Measurements from ENCODE around the gene SOWAHA. TPM values are rescaled to one million over a fixed set of nuclear protein-coding genes. Genes with fewer than 3 reads are reported as not detected.
A peak's percentile ranks its signal among the peaks of the same experiment; 100 is the strongest.

SOWAHA gene
- total and polyA plus RNA-seq, 10 of the 15 experiments (the other 5 are each of a cell fraction or from before 2014, with no cell fraction given) = 0.02 to 0.37 (median 0.05) TPM; not detected in 4

- H3K79me2 ChIP-seq (ENCODE audit: control insufficient read depth, insufficient read depth, low read length) = peaks cover 9% of the 10 kb centered on the region
- ChIA-PET RAD21 (ENCODE audit: unreplicated experiment) (interaction anchor here (0.7 to 2.0 kb wide), 3 partner anchors 44 to 249 kb away, joined by 3 to 10 read pairs (median 6); no protein-coding TSS in a partner anchor), SMC1A (ENCODE audit: uncharacterized antibody, unreplicated experiment) (interaction anchor here (1.0 to 7.5 kb wide), 10 partner anchors 8 to 114 kb away, joined by 3 to 88 read pairs (median 3); partner anchors contain the start of gene CCNI2), CTCF (interaction anchor here (0.8 to 3.5 kb wide), 6 partner anchors 21 to 45 kb away, joined by 3 to 15 read pairs (median 4); no protein-coding TSS in a partner anchor), POLR2A (interaction anchor here (1.1 to 7.2 kb wide), 2 partner anchors 23 to 86 kb away, joined by 3 to 56 read pairs; no protein-coding TSS in a partner anchor)
- no peak overlapping the region for H3K27ac ChIP-seq (ENCODE audit: control insufficient read depth, insufficient read depth)
- H3K4me2 ChIP-seq (ENCODE audit: control insufficient read depth, insufficient read depth) = peak overlapping the region; percentile 90
- no peaks in the 10 kb centered on the region for H3K36me3 ChIP-seq (ENCODE audit: control insufficient read depth in 2 of 2, insufficient read depth in 2 of 2, low read length in 1 of 2)
- in situ Hi-C loops (cut with MboI) = no loop called here
- no peaks in the 10 kb centered on the region for H3K27me3 ChIP-seq (replicated peaks in 1 of 2; ENCODE audit: control insufficient read depth in 2 of 2, insufficient read depth in 2 of 2, low read length in 1 of 2)
- WGBS (ENCODE audit: insufficient coverage, insufficient replicate concordance, low lambda C conversion rate, missing lambda C conversion rate) = 56% methylated on average over 7 of the region's 7 CpGs
- TSS peak; percentile 75 for BruUV-seq (replicated peaks)
- intact Hi-C loops (cut with micrococcal nuclease; ENCODE audit: unreplicated experiment) = no loop called here
- no peak overlapping the region; the same call in 1 of the 2 replicates for H3K4me3 ChIP-seq
- FAIRE-seq (no peak), DNase-seq (ENCODE audit: low read depth, low spot score) (no peak), ATAC-seq (0 out of 3 replicates have a peak, but pooled peaks have one; percentile 7)
- H3K9me3 ChIP-seq (replicated peaks; ENCODE audit: control insufficient read depth, insufficient read depth, low read length) = no peaks in the 10 kb centered on the region
- H2AFZ ChIP-seq (ENCODE audit: control insufficient read depth, low read depth, low read length) = no peak overlapping the region
- peaks cover 7% of the 10 kb centered on the region for H3K4me1 ChIP-seq (ENCODE audit: control insufficient read depth, insufficient read depth, low read length)
- TF ChIP-seq, protein P1, sequence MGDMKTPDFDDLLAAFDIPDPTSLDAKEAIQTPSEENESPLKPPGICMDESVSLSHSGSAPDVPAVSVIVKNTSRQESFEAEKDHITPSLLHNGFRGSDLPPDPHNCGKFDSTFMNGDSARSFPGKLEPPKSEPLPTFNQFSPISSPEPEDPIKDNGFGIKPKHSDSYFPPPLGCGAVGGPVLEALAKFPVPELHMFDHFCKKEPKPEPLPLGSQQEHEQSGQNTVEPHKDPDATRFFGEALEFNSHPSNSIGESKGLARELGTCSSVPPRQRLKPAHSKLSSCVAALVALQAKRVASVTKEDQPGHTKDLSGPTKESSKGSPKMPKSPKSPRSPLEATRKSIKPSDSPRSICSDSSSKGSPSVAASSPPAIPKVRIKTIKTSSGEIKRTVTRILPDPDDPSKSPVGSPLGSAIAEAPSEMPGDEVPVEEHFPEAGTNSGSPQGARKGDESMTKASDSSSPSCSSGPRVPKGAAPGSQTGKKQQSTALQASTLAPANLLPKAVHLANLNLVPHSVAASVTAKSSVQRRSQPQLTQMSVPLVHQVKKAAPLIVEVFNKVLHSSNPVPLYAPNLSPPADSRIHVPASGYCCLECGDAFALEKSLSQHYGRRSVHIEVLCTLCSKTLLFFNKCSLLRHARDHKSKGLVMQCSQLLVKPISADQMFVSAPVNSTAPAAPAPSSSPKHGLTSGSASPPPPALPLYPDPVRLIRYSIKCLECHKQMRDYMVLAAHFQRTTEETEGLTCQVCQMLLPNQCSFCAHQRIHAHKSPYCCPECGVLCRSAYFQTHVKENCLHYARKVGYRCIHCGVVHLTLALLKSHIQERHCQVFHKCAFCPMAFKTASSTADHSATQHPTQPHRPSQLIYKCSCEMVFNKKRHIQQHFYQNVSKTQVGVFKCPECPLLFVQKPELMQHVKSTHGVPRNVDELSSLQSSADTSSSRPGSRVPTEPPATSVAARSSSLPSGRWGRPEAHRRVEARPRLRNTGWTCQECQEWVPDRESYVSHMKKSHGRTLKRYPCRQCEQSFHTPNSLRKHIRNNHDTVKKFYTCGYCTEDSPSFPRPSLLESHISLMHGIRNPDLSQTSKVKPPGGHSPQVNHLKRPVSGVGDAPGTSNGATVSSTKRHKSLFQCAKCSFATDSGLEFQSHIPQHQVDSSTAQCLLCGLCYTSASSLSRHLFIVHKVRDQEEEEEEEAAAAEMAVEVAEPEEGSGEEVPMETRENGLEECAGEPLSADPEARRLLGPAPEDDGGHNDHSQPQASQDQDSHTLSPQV (IDR thresholded peaks at IDR 0.05) = no peak
- TF ChIP-seq TCF3 (IDR thresholded peaks at IDR 0.05; ENCODE audit: borderline replicate concordance, insufficient read depth, low read depth, low read length) (no peak), YY1 (IDR thresholded peaks at IDR 0.05; ENCODE audit: low read depth, low read length) (no peak), SIX5 (IDR thresholded peaks at IDR 0.05; ENCODE audit: low read depth, low read length, severe bottlenecking) (no peak), ZNF384 (IDR thresholded peaks at IDR 0.05; ENCODE audit: borderline replicate concordance, low read depth, low read length) (no peak), HCFC1 (IDR thresholded peaks at IDR 0.05; ENCODE audit: low read length) (no peak), SIN3A (IDR thresholded peaks at IDR 0.05; ENCODE audit: low read depth, low read length) (no peak), NRF1 (conservative IDR thresholded peaks at IDR 0.05; ENCODE audit: low read depth, low read length) (no peak), NKRF (conservative IDR thresholded peaks at IDR 0.05) (no peak), CHD1 (IDR thresholded peaks at IDR 0.05; ENCODE audit: low read depth, low read length) (no peak), ASH2L (IDR thresholded peaks at IDR 0.05; ENCODE audit: borderline replicate concordance, low read depth) (no peak), CHD2 (IDR thresholded peaks at IDR 0.05; ENCODE audit: borderline replicate concordance, low read depth, low read length) (no peak), RELB (IDR thresholded peaks at IDR 0.05; ENCODE audit: low read depth) (no peak), SP1 (IDR thresholded peaks at IDR 0.05; ENCODE audit: low read depth, low read length) (no peak)
- TF ChIP-seq, protein P2, sequence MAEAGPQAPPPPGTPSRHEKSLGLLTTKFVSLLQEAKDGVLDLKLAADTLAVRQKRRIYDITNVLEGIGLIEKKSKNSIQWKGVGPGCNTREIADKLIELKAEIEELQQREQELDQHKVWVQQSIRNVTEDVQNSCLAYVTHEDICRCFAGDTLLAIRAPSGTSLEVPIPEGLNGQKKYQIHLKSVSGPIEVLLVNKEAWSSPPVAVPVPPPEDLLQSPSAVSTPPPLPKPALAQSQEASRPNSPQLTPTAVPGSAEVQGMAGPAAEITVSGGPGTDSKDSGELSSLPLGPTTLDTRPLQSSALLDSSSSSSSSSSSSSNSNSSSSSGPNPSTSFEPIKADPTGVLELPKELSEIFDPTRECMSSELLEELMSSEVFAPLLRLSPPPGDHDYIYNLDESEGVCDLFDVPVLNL (IDR thresholded peaks at IDR 0.05; ENCODE audit: low read depth, low read length) = no peak
- no peaks in the 10 kb centered on the region for H4K20me1 ChIP-seq (ENCODE audit: control insufficient read depth, insufficient read depth)
- no peak overlapping the region for H3K9ac ChIP-seq (ENCODE audit: control insufficient read depth, insufficient read depth, low read length)
These were observed 37.6 kb upstream of the SOWAHA start for GRCh38 chr5:132775476-132775961.

All from GM12878 (cell line).